ENCODE data around the gene ABHD18. TPM values are rescaled to one million over a fixed set of nuclear protein-coding genes. Genes with fewer than 3 reads are reported as not detected.

ABHD18 gene
- total RNA-seq, 1 experiment from 2014 or later, result 14.9 TPM

GRCh38 chr4:127978930-127979329 lies 13.7 kb downstream of the ABHD18 start:
- CTCF ChIA-PET, result no interaction called here
- POLR2A ChIA-PET, result no interaction called here
- Mint-ChIP-seq H3K4me3 (ENCODE audit: unreplicated experiment) (no peak overlapping the region), H3K27me3 (ENCODE audit: insufficient read depth, unreplicated experiment) (no peaks in the 10 kb centered on the region), H3K4me1 (ENCODE audit: low read depth, unreplicated experiment) (peaks cover 6% of the 10 kb centered on the region), H3K27ac (ENCODE audit: unreplicated experiment) (no peak overlapping the region), H3K36me3 (ENCODE audit: insufficient read depth, unreplicated experiment) (peaks cover 15% of the 10 kb centered on the region), H3K9me3 (ENCODE audit: unreplicated experiment) (no peaks in the 10 kb centered on the region)
- no peaks in the 10 kb centered on the region; the same call in 1 of the 2 replicates for H3K9me3 ChIP-seq
- no TSS peak for BruUV-seq (replicated peaks)
- H3K36me3 ChIP-seq (ENCODE audit: control insufficient read depth, insufficient read depth, low read length), result no peaks in the 10 kb centered on the region
- intact Hi-C loops (cut with micrococcal nuclease; ENCODE audit: unreplicated experiment), result no loop called here
- no peak overlapping the region for H3K4me3 ChIP-seq (ENCODE audit: low read depth, low read length)
- H3K4me1 ChIP-seq, result no peaks in the 10 kb centered on the region
- TF ChIP-seq, protein P1, sequence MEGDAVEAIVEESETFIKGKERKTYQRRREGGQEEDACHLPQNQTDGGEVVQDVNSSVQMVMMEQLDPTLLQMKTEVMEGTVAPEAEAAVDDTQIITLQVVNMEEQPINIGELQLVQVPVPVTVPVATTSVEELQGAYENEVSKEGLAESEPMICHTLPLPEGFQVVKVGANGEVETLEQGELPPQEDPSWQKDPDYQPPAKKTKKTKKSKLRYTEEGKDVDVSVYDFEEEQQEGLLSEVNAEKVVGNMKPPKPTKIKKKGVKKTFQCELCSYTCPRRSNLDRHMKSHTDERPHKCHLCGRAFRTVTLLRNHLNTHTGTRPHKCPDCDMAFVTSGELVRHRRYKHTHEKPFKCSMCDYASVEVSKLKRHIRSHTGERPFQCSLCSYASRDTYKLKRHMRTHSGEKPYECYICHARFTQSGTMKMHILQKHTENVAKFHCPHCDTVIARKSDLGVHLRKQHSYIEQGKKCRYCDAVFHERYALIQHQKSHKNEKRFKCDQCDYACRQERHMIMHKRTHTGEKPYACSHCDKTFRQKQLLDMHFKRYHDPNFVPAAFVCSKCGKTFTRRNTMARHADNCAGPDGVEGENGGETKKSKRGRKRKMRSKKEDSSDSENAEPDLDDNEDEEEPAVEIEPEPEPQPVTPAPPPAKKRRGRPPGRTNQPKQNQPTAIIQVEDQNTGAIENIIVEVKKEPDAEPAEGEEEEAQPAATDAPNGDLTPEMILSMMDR (IDR thresholded peaks at IDR 0.05; ENCODE audit: insufficient read depth in 1 of 2, low read depth in 1 of 2, low read length in 1 of 2, severe bottlenecking in 1 of 2, unreplicated experiment in 1 of 2), result no peak
- DNase-seq, result no peak
- no peaks in the 10 kb centered on the region for H3K27me3 ChIP-seq (replicated peaks; ENCODE audit: control insufficient read depth, insufficient read depth, low read length)

DNA sequence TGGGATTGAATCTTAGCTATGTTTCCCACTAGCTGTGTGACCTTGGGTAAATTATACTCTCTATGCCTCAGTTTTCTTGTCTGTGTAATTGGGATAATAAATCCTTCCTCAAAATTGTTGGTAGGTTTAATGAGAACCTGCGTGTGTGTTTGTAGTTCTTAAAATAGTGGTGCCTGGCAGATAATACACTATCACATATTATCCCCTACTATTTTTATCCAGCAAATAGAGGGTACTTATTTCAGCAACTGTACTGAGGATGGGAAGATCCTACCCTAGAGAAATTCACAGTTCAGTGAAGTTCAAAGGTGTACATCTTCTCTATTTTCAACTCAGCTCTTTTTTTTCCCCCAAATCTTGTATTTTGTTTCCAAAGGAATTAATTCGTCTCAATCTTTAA lies 17.2 kb downstream of the ABHD18 start:
- peaks cover 15% of the 10 kb centered on the region for H3K36me3 Mint-ChIP-seq (ENCODE audit: insufficient read depth, unreplicated experiment)
- Histone ChIP-seq H3K36me3 (ENCODE audit: control insufficient read depth, insufficient read depth, low read length) (no peaks in the 10 kb centered on the region), H3K9me3 (no peaks in the 10 kb centered on the region; the same call in 1 of the 2 replicates), H3K27me3 (replicated peaks; ENCODE audit: control insufficient read depth, insufficient read depth, low read length) (no peaks in the 10 kb centered on the region), H3K4me1 (no peaks in the 10 kb centered on the region), H3K4me3 (ENCODE audit: low read depth, low read length) (no peak overlapping the region)
- TF ChIP-seq, protein P1 (IDR thresholded peaks at IDR 0.05; ENCODE audit: insufficient read depth in 1 of 2, low read depth in 1 of 2, low read length in 1 of 2, severe bottlenecking in 1 of 2, unreplicated experiment in 1 of 2), result no peak
- no peak overlapping the region for H3K4me3 Mint-ChIP-seq (ENCODE audit: unreplicated experiment)
- H3K27ac Mint-ChIP-seq (ENCODE audit: unreplicated experiment), result no peak overlapping the region
- H3K27me3 Mint-ChIP-seq (ENCODE audit: insufficient read depth, unreplicated experiment), result no peaks in the 10 kb centered on the region
- POLR2A ChIA-PET, result no interaction called here
- intact Hi-C loops (cut with micrococcal nuclease; ENCODE audit: unreplicated experiment), result no loop called here
- no peaks in the 10 kb centered on the region for H3K9me3 Mint-ChIP-seq (ENCODE audit: unreplicated experiment)
- BruUV-seq (replicated peaks), result no TSS peak
- DNase-seq, result no peak
- H3K4me1 Mint-ChIP-seq (ENCODE audit: low read depth, unreplicated experiment), result no peaks in the 10 kb centered on the region
- CTCF ChIA-PET, result no interaction called here

- Histone ChIP-seq H3K4me3 (ENCODE audit: low read depth, low read length) (no peak overlapping the region), H3K27me3 (replicated peaks; ENCODE audit: control insufficient read depth, insufficient read depth, low read length) (no peaks in the 10 kb centered on the region), H3K9me3 (no peaks in the 10 kb centered on the region), H3K36me3 (ENCODE audit: control insufficient read depth, insufficient read depth, low read length) (no peaks in the 10 kb centered on the region), H3K4me1 (no peaks in the 10 kb centered on the region)
- Mint-ChIP-seq H3K27ac (ENCODE audit: unreplicated experiment) (no peak overlapping the region), H3K27me3 (ENCODE audit: insufficient read depth, unreplicated experiment) (no peaks in the 10 kb centered on the region), H3K4me3 (ENCODE audit: unreplicated experiment) (no peak overlapping the region), H3K4me1 (ENCODE audit: low read depth, unreplicated experiment) (no peaks in the 10 kb centered on the region), H3K36me3 (ENCODE audit: insufficient read depth, unreplicated experiment) (peaks cover 15% of the 10 kb centered on the region), H3K9me3 (ENCODE audit: unreplicated experiment) (no peaks in the 10 kb centered on the region)
- POLR2A ChIA-PET, result no interaction called here
- BruUV-seq (replicated peaks), result no TSS peak
- intact Hi-C loops (cut with micrococcal nuclease; ENCODE audit: unreplicated experiment), result no loop called here
- CTCF ChIA-PET, result interaction anchor here (0.6 to 1.5 kb wide), 2 partner anchors 81 to 105 kb away, joined by 3 read pairs; partner anchors contain the start of gene PLK4
- TF ChIP-seq, protein P1 (IDR thresholded peaks at IDR 0.05; ENCODE audit: insufficient read depth in 1 of 2, low read depth in 1 of 2, low read length in 1 of 2, severe bottlenecking in 1 of 2, unreplicated experiment in 1 of 2), result peak in 1 of 2 experiments; percentile 11
- DNase-seq, result no peak
Observed at GRCh38 chr4:127985989-127986388, 20.8 kb downstream of the ABHD18 start.

Data from Caco-2 (cell line).